Endothelial cell of umbilical vein (primary cell): ENCODE results near the gene ALKBH2. TPM values are rescaled to one million over a fixed set of nuclear protein-coding genes. Genes with fewer than 3 reads are reported as not detected.

Experiments
- BruUV-seq: library from RNA; stranded (reverse); fragments of 400-500 nt; replicated peaks from 2 replicates; lab custom pipeline; 2021; lab: Mats Ljungman, UMichigan
- CTCF ChIA-PET: fragments of 300-600, 350-600 bp; sonication (Branson Sonifier 250); formaldehyde crosslinking; loops from one replicate; lab custom pipeline; 2021; ENCODE audit warnings: antibody characterized with exemption, inconsistent platforms; lab: Charles Lee
- POLR2A ChIA-PET: fragments of 300-600, 350-600 bp; sonication (Branson Sonifier 250); formaldehyde crosslinking; loops from one replicate; lab custom pipeline; 2021; ENCODE audit warnings: antibody characterized with exemption, inconsistent platforms; lab: Charles Lee
- DNase-seq: peaks from one replicate; pipeline ENCODE4 v3.0.0-alpha.2; 2011; ENCODE audit warnings: low read depth, low spot score
- FAIRE-seq: peaks from 2 replicates; lab custom pipeline; 2011; peaks lifted over from hg19 to GRCh38; lab: Jason Lieb, UNC
- H2AFZ ChIP-seq: 2 replicates; pipeline ENCODE4 v1.6.0; 2012; ENCODE audit warnings: low read depth, low read length, control low read depth, inconsistent platforms
- H3K27ac ChIP-seq: 2 replicates; pipeline ENCODE4 v1.5.1; 2011; ENCODE audit warnings: low read depth, mild to moderate bottlenecking, control low read depth, low read length, moderate library complexity; ENCODE audit not compliant: insufficient read depth
- H3K27me3 ChIP-seq, 2 experiments: 2 replicates each; pipeline versions ENCODE4 v1.6.0 to v1.6.1; 2011; ENCODE audit warnings: low read length in 2 of 2, mixed read lengths in 1 of 2; ENCODE audit not compliant: control insufficient read depth in 2 of 2, insufficient read depth in 2 of 2
- H3K36me3 ChIP-seq, 2 experiments: 2 replicates in 1 of 2; 3 replicates in 1 of 2; pipeline ENCODE4 v1.5.1; 2011; ENCODE audit warnings: low read length in 2 of 2, mild to moderate bottlenecking in 1 of 2, moderate library complexity in 1 of 2; ENCODE audit not compliant: control insufficient read depth in 2 of 2, insufficient read depth in 2 of 2; ENCODE audit errors: extremely low read depth in 1 of 2
- H3K4me1 ChIP-seq: 3 replicates; pipeline ENCODE4 v1.5.1; 2011; ENCODE audit warnings: mild to moderate bottlenecking, low read length; ENCODE audit not compliant: control insufficient read depth, insufficient read depth; ENCODE audit errors: extremely low read depth
- H3K4me2 ChIP-seq: 2 replicates; pipeline ENCODE4 v1.6.1; 2011; ENCODE audit warnings: low read length, control low read depth, mixed read lengths; ENCODE audit not compliant: insufficient read depth
- H3K4me3 ChIP-seq, 3 experiments: fragments of 200-600 bp in 1 of 3; sonication (generic), shearing (Covaris generic) in 1 of 3; replicated peaks in 1 of 3; 2 replicates each; pipeline ENCODE4 v1.5.1; 2011 to 2016; ENCODE audit warnings: control low read depth in 3 of 3, low read length in 3 of 3, mild to moderate bottlenecking in 2 of 3, inconsistent platforms in 1 of 3, low read depth in 1 of 3, moderate library complexity in 1 of 3; ENCODE audit not compliant: insufficient read depth in 1 of 3
- H3K79me2 ChIP-seq: 2 replicates; pipeline ENCODE4 v1.6.0; 2012; ENCODE audit warnings: low read length, inconsistent platforms; ENCODE audit not compliant: control insufficient read depth, insufficient read depth
- H3K9ac ChIP-seq: replicated peaks from 2 replicates; pipeline ENCODE3; 2011; ENCODE audit warnings: low read length, control low read depth; ENCODE audit not compliant: insufficient read depth; ENCODE audit errors: extremely low read depth
- H3K9me1 ChIP-seq: replicated peaks from 3 replicates; pipeline ENCODE4 v1.6.0; 2011; ENCODE audit warnings: mild to moderate bottlenecking, low read length; ENCODE audit not compliant: control insufficient read depth, insufficient read depth; ENCODE audit errors: extremely low read depth
- H3K9me3 ChIP-seq: replicated peaks from 2 replicates; pipeline ENCODE4 v1.5.1; 2012; ENCODE audit warnings: low read length, inconsistent platforms; ENCODE audit not compliant: control insufficient read depth, insufficient read depth
- H4K20me1 ChIP-seq: replicated peaks from 2 replicates; pipeline ENCODE3; 2011; ENCODE audit warnings: mild to moderate bottlenecking, low read length; ENCODE audit not compliant: control insufficient read depth, insufficient read depth; ENCODE audit errors: extremely low read depth
- EZH2 ChIP-seq: IDR thresholded peaks from 2 replicates; pipeline ENCODE4 v1.6.1; 2012; ENCODE audit warnings: borderline replicate concordance, low read depth, mild to moderate bottlenecking, moderate library complexity, low read length, inconsistent platforms; ENCODE audit not compliant: severe bottlenecking
- FOS ChIP-seq: IDR thresholded peaks from 2 replicates; pipeline ENCODE4 v1.6.1; 2011; ENCODE audit warnings: mild to moderate bottlenecking, low read length, moderate library complexity, borderline replicate concordance; ENCODE audit not compliant: insufficient read depth
- GATA2 ChIP-seq: IDR thresholded peaks from 2 replicates; pipeline ENCODE4 v1.7.0; 2011; ENCODE audit warnings: low read depth, mild to moderate bottlenecking, moderate library complexity, mixed read lengths, low read length; ENCODE audit not compliant: insufficient read length, insufficient read depth
- JUN ChIP-seq: IDR thresholded peaks from 2 replicates; pipeline ENCODE4 v1.6.1; 2011; ENCODE audit warnings: borderline replicate concordance, low read depth; ENCODE audit not compliant: insufficient read length, insufficient read depth
- MYC ChIP-seq: IDR thresholded peaks from one replicate; pipeline ENCODE4 v1.6.1; 2011; ENCODE audit warnings: mild to moderate bottlenecking, low read depth, low read length
- POLR2A ChIP-seq: IDR thresholded peaks from 2 replicates; pipeline ENCODE4 v1.6.1; 2012; ENCODE audit warnings: low read depth, mild to moderate bottlenecking, control low read depth, low read length
- POLR2AphosphoS5 ChIP-seq: IDR thresholded peaks from 2 replicates; pipeline ENCODE4 v1.6.1; 2012; ENCODE audit warnings: low read depth, mild to moderate bottlenecking, control low read depth, low read length, moderate library complexity; ENCODE audit not compliant: insufficient read depth
- dilution Hi-C: fragments of 300-500 bp; cut with MboI; formaldehyde crosslinking; loops from one replicate; pipeline ENCODE4 v1.15.0; 2019; ENCODE audit warnings: low sequenced_read_pairs; ENCODE audit not compliant: extremely low pct_ligation_motif_present
- intact Hi-C: fragments of 100-400 bp; cut with micrococcal nuclease; formaldehyde crosslinking; loops from one replicate; pipeline ENCODE4 v1.10.0; 2022
- polyA plus RNA-seq, 4 experiments: library from polyadenylated mRNA; depleted of rRNA in 3 of 4; stranded (reverse) in 3 of 4; unstranded in 1 of 4; fragments of >200 nt; gene quantifications; 2 replicates each; pipeline versions ENCODE4 v1.2.1 to v1.2.3, GENCODE V29; 2011 to 2012; ENCODE audit warnings: missing spikeins in 1 of 4
- total RNA-seq: library from RNA; stranded (reverse); gene quantifications from 2 replicates; pipeline ENCODE4 v1.2.3, GENCODE V29; 2021
- TF ChIP-seq, protein P1 (sequence below): IDR thresholded peaks from 2 replicates; pipeline ENCODE4 v1.6.1; 2011; ENCODE audit not compliant: insufficient read depth, insufficient read length
- TF ChIP-seq, protein P2 (sequence below), 2 donors: IDR thresholded peaks; 1 replicate in 1 of 2; 2 replicates in 1 of 2; pipeline ENCODE4 v1.5.1; 2011; ENCODE audit warnings: low read length in 2 of 2, mild to moderate bottlenecking in 2 of 2, moderate library complexity in 2 of 2, control low read depth in 1 of 2, inconsistent platforms in 1 of 2, low read depth in 1 of 2; ENCODE audit not compliant: insufficient read depth in 1 of 2; ENCODE audit errors: extremely low read depth in 1 of 2

The ALKBH2 gene
- total and polyA plus RNA-seq, 2 donors (not counting 3 experiments of a cell fraction or from before 2014, with no cell fraction given) = 5.4 to 7.3 TPM

DNA sequence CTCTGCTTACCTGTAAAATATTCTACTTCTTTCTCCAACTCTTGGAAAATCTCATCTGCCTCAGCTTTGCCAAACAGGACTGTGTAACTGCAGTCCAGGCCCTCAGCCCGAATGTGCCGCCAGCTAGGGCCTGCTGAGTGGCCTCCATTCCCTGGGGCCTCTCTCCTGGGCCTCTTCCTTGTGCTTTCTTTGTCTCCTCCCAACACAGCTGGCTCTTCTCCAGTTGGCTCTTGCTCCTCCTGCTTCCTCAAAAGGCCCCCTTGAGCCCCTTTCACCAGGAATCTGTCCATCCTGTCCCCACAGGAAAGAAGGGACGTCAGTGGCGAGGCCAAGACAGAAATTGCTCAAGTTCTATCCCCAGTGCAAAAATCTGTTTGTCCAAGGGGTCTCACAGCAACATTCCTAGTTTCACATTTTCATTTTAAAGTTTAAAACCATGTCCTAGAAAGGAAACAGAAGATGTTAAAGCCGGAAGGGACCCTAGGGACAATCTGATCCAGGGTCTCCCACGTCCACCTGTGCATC is 713 bp downstream of the ALKBH2 start:
- Histone ChIP-seq H3K4me1 (peaks cover 7% of the 10 kb centered on the region), H3K9ac (no peak overlapping the region), H3K27ac (no peak overlapping the region), H3K79me2 (no peaks in the 10 kb centered on the region), H4K20me1 (no peaks in the 10 kb centered on the region), H3K9me3 (no peaks in the 10 kb centered on the region), H3K27me3 (no peaks in the 10 kb centered on the region), H3K36me3 (peaks cover 0 to 2% of the 10 kb centered on the region in 2 experiments), H3K9me1 (no peaks in the 10 kb centered on the region), H2AFZ (peak overlapping the region; percentile 75), H3K4me2 (peak overlapping the region; percentile 41), H3K4me3 (peak overlapping the region in 1 of 3 experiments; percentile 41)
- no peak for TF ChIP-seq POLR2AphosphoS5
- TF ChIP-seq POLR2A = no peak
- TF ChIP-seq GATA2 = no peak
- TF ChIP-seq, protein P1, sequence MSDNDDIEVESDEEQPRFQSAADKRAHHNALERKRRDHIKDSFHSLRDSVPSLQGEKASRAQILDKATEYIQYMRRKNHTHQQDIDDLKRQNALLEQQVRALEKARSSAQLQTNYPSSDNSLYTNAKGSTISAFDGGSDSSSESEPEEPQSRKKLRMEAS = no peak
- TF ChIP-seq MYC = no peak
- no peak for TF ChIP-seq FOS
- TF ChIP-seq EZH2 = no peak
- TF ChIP-seq, protein P2, sequence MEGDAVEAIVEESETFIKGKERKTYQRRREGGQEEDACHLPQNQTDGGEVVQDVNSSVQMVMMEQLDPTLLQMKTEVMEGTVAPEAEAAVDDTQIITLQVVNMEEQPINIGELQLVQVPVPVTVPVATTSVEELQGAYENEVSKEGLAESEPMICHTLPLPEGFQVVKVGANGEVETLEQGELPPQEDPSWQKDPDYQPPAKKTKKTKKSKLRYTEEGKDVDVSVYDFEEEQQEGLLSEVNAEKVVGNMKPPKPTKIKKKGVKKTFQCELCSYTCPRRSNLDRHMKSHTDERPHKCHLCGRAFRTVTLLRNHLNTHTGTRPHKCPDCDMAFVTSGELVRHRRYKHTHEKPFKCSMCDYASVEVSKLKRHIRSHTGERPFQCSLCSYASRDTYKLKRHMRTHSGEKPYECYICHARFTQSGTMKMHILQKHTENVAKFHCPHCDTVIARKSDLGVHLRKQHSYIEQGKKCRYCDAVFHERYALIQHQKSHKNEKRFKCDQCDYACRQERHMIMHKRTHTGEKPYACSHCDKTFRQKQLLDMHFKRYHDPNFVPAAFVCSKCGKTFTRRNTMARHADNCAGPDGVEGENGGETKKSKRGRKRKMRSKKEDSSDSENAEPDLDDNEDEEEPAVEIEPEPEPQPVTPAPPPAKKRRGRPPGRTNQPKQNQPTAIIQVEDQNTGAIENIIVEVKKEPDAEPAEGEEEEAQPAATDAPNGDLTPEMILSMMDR (IDR thresholded peaks at IDR 0.05; ENCODE audit: extremely low read depth in 1 of 2, insufficient read depth in 1 of 2, low read depth in 1 of 2, low read length in 2 of 2) = no peak
- TF ChIP-seq JUN = no peak
- intact Hi-C loops (loop anchor here (1.0 to 2.0 kb wide), 10 partner anchors 20 to 578 kb away; partner anchors contain the start of genes FICD and USP30), dilution Hi-C loops (no loop called here)
- FAIRE-seq (no peak), DNase-seq (no peak)
- BruUV-seq = no TSS peak
- POLR2A ChIA-PET = no interaction called here
- CTCF ChIA-PET = interaction anchor here (0.7 to 1.6 kb wide), 13 partner anchors 19 to 530 kb away, joined by 3 to 7 read pairs (median 3); partner anchors contain the start of genes ISCU and USP30
